OCI-LY1 (cell line): ENCODE data around the gene SEMA4F.
A peak's percentile ranks its signal among the peaks of the same experiment; 100 is the strongest.

ENCODE experiments used
- H2AFZ ChIP-seq: fragments of 200-600 bp; sonication (generic), shearing (Covaris generic); 2 replicates; pipeline ENCODE4 v1.6.0; 2014; ENCODE audit warnings: antibody characterized with exemption, mild to moderate bottlenecking, low read length
- H3F3A ChIP-seq: fragments of 200-600 bp; sonication (generic), shearing (Covaris generic); 2 replicates; pipeline ENCODE4 v1.6.0; 2014; ENCODE audit warnings: mild to moderate bottlenecking, antibody characterized with exemption, low read length, moderate library complexity; ENCODE audit not compliant: insufficient read depth
- H3K27ac ChIP-seq: fragments of 200-600 bp; sonication (generic); 2 replicates; pipeline ENCODE4 v1.5.1; 2014; ENCODE audit warnings: low read length, mixed run types, mild to moderate bottlenecking, low read depth; ENCODE audit not compliant: poor library complexity, severe bottlenecking
- H3K27me3 ChIP-seq: fragments of 200-600 bp; sonication (generic); 2 replicates; pipeline ENCODE4 v1.6.0; 2014; ENCODE audit warnings: antibody characterized with exemption, mild to moderate bottlenecking, low read length, moderate library complexity; ENCODE audit not compliant: insufficient read depth
- H3K36me3 ChIP-seq: fragments of 200-600 bp; sonication (generic); 2 replicates; pipeline ENCODE4 v1.6.1; 2014; ENCODE audit warnings: mild to moderate bottlenecking, antibody characterized with exemption, low read length, moderate library complexity, mixed read lengths; ENCODE audit not compliant: insufficient read depth
- H3K4me1 ChIP-seq: fragments of 200-600 bp; sonication (generic); 2 replicates; pipeline ENCODE4 v1.5.1; 2014; ENCODE audit warnings: mild to moderate bottlenecking, low read length, moderate library complexity; ENCODE audit not compliant: insufficient read depth, severe bottlenecking
- H3K4me2 ChIP-seq: fragments of 200-600 bp; sonication (generic), shearing (Covaris generic); 2 replicates; pipeline ENCODE4 v1.6.1; 2014; ENCODE audit warnings: low read length
- H3K4me3 ChIP-seq: fragments of 200-600 bp; sonication (generic); 2 replicates; pipeline ENCODE4 v1.5.1; 2014; ENCODE audit warnings: low read length, low read depth, mild to moderate bottlenecking, mixed read lengths; ENCODE audit not compliant: poor library complexity, severe bottlenecking
- H3K79me2 ChIP-seq: fragments of 200-600 bp; shearing (Covaris generic); 2 replicates; pipeline ENCODE4 v1.6.1; 2016; ENCODE audit warnings: mixed run types, low read length, mixed read lengths; ENCODE audit not compliant: insufficient read depth
- H3K9ac ChIP-seq: fragments of 200-600 bp; sonication (generic), shearing (Covaris generic); 2 replicates; pipeline ENCODE4 v1.6.1; 2014; ENCODE audit warnings: mild to moderate bottlenecking, low read length, mixed read lengths
- H3K9me2 ChIP-seq: fragments of 200-600 bp; sonication (generic), shearing (Covaris generic); 2 replicates; pipeline ENCODE4 v1.6.1; 2014; ENCODE audit warnings: low read depth, mild to moderate bottlenecking, low read length, mixed read lengths
- H3K9me3 ChIP-seq: fragments of 200-600 bp; shearing (Covaris generic); 2 replicates; pipeline ENCODE4 v1.6.1; 2014; ENCODE audit warnings: low read length, mixed read lengths
- H4K20me1 ChIP-seq: fragments of 200-600 bp; sonication (generic), shearing (Covaris generic); 2 replicates; pipeline ENCODE4 v1.6.0; 2016; ENCODE audit warnings: mild to moderate bottlenecking, low read length; ENCODE audit not compliant: insufficient read depth
- CTCF ChIP-seq: fragments of 200-600 bp; sonication (generic), shearing (Covaris generic); IDR thresholded peaks from 2 replicates; pipeline ENCODE4 v1.5.1; 2017; ENCODE audit warnings: mild to moderate bottlenecking, antibody characterized with exemption, low read length, moderate library complexity, mixed read lengths
- EZH2 ChIP-seq: fragments of 200-600 bp; sonication (generic), shearing (Covaris generic); IDR thresholded peaks from 2 replicates; pipeline ENCODE4 v1.8.0; 2017; ENCODE audit warnings: borderline replicate concordance, mixed run types, mild to moderate bottlenecking, antibody characterized with exemption, low read length, moderate library complexity, mixed read lengths

SEMA4F gene

GRCh38 chr2:74715880-74716279, 61.8 kb downstream of the SEMA4F start:
- Histone ChIP-seq H3K79me2 (no peaks in the 10 kb centered on the region), H3F3A (no peaks in the 10 kb centered on the region), H3K36me3 (no peaks in the 10 kb centered on the region), H3K4me1 (peaks cover 9% of the 10 kb centered on the region), H3K4me2 (peak overlapping the region; percentile 96), H3K9me2 (no peaks in the 10 kb centered on the region), H3K27me3 (no peaks in the 10 kb centered on the region), H3K4me3 (peak overlapping the region; percentile 59), H3K9me3 (no peaks in the 10 kb centered on the region), H4K20me1 (no peaks in the 10 kb centered on the region), H3K9ac (peak overlapping the region; percentile 36; the same call in 1 of the 2 replicates), H3K27ac (no peak overlapping the region), H2AFZ (no peak overlapping the region)
- TF ChIP-seq CTCF = no peak
- no peak for TF ChIP-seq EZH2

- H3K4me3 ChIP-seq = no peak overlapping the region
- H3K9me2 ChIP-seq = no peaks in the 10 kb centered on the region
- H2AFZ ChIP-seq = no peak overlapping the region
- H4K20me1 ChIP-seq = no peaks in the 10 kb centered on the region
- no peaks in the 10 kb centered on the region for H3K79me2 ChIP-seq
- H3K27ac ChIP-seq = no peak overlapping the region
- no peak overlapping the region for H3K9ac ChIP-seq
- no peaks in the 10 kb centered on the region for H3K27me3 ChIP-seq
- TF ChIP-seq EZH2 (no peak), CTCF (no peak)
- no peaks in the 10 kb centered on the region for H3F3A ChIP-seq
- no peaks in the 10 kb centered on the region for H3K36me3 ChIP-seq
- peaks cover 9% of the 10 kb centered on the region for H3K4me1 ChIP-seq
- no peaks in the 10 kb centered on the region for H3K9me3 ChIP-seq
- no peak overlapping the region for H3K4me2 ChIP-seq
Observed at GRCh38 chr2:74719066-74719465, 65.0 kb downstream of the SEMA4F start.

GRCh38 chr2:74721316-74721715, 67.3 kb downstream of the SEMA4F start:
- TF ChIP-seq EZH2 = no peak
- no peak for TF ChIP-seq CTCF
- no peak overlapping the region for H3K4me3 ChIP-seq
- no peaks in the 10 kb centered on the region for H3F3A ChIP-seq

More at GRCh38 chr2:74721316-74721715, 67.3 kb downstream of the SEMA4F start:
- Histone ChIP-seq H3K4me1 (no peaks in the 10 kb centered on the region), H3K27me3 (no peaks in the 10 kb centered on the region), H3K36me3 (no peaks in the 10 kb centered on the region), H2AFZ (no peak overlapping the region), H3K79me2 (no peaks in the 10 kb centered on the region), H3K27ac (no peak overlapping the region), H3K9me2 (no peaks in the 10 kb centered on the region), H3K9me3 (no peaks in the 10 kb centered on the region), H3K4me2 (no peak overlapping the region), H3K9ac (no peak overlapping the region), H4K20me1 (no peaks in the 10 kb centered on the region)
